ENCODE measurements around the gene IGF2R. TPM values are rescaled to one million over a fixed set of nuclear protein-coding genes. Genes with fewer than 3 reads are reported as not detected.
A peak's percentile ranks its signal among the peaks of the same experiment; 100 is the strongest.

The IGF2R gene
- total and polyA plus RNA-seq, 8 donors, result 56.5 to 153 (median 60.4) TPM

DNA sequence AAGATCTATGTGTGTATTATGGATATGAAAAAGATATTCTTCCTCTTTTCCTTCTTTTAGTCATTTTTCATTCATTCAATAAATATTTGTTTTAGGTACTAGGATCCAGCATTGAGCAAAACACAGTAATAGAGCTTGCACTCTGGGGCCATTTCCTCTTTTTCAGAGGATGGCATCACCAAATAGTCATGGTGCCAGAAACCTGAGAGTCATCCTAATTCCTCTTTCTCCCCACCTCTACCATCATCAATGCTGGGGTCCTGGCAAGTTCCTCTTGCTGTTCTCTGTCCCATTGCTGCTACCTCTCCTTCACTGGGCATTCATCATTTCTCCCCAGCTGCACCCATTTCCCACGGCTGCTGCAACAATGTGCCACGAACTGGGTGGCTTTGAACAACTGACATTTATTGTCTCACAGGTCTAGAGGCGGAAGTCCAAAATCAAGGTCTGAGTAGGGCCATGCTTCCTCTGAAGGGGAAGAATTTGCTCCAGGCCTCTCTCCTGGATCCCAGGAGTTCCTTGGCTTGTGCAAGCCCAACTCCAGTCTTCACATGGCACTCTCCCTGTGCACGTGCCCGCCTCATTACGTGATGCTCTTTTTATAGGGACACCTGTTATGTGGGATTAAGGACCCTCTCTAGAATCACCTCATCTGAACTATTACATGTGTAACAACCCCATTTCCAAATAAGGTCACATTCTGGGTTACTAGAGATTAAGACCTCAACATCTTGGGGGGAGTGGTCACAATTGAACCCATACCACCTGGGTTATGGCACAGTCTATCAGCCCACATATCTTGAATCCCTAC is 9.5 kb upstream of the IGF2R start:
- no peak for DNase-seq
- no peak overlapping the region for H3K4me3 ChIP-seq
- H3K27me3 ChIP-seq, result no peaks in the 10 kb centered on the region
- H3K36me3 ChIP-seq, result no peaks in the 10 kb centered on the region
- intact Hi-C loops (cut with DNase I), result no loop called here
- ATAC-seq, result peak; percentile 62
- TF ChIP-seq CTCF (IDR thresholded peaks at IDR 0.05), result no peak
- H3K27ac ChIP-seq, result peak overlapping the region; percentile 37 to 80
- H3K9me3 ChIP-seq, result no peaks in the 10 kb centered on the region
- peaks cover 0 to 42% of the 10 kb centered on the region in 2 donors for H3K4me1 ChIP-seq

DNA sequence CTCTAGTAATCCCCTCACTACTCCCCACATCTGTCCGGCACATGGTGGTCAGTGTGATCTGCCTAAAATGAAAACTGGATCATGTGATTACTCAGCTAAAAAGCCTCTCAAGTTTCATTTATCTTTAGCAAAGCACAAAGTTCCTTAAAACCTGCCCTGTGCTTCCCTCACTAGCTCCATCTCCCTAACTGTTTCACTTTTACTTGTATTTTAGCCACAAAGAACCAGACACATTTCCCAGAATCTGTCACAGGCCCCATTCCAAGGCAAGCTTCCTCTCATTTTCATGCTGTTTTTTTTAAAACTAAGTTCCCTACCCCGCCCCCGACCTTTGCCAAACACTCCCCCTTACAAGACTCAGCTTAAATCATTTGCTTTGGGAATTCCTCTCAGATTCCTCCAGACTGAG is 8.9 kb upstream of the IGF2R start:
- intact Hi-C loops (cut with DNase I), result no loop called here
- peak; percentile 70 for ATAC-seq

DNA sequence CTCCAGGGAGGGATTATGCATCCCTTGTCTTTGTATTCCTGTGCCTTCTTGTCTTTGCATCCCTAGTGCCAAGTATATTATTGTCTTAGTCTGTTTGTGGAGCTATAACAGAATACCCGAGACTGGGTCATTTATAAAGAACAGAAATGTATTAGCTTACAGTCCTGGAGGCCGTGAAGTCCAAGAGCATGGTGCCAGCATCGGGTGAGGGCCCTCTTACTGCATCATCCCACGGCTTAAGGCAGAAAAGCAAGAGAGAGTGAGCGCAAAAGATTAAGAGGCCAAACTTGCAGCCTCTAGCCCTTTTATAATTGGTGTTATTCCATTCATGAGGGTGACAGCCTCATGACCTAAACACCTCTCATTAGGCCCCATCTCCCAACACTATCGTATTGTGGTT is 8.4 kb upstream of the IGF2R start:
- no peak for DNase-seq
- Histone ChIP-seq H3K4me3 (no peak overlapping the region), H3K27ac (peak overlapping the region; percentile 37 to 80), H3K9me3 (no peaks in the 10 kb centered on the region), H3K27me3 (no peaks in the 10 kb centered on the region), H3K36me3 (no peaks in the 10 kb centered on the region), H3K4me1 (peaks cover 0 to 36% of the 10 kb centered on the region in 2 donors)
- intact Hi-C loops (cut with DNase I), result no loop called here
- no peak for ATAC-seq
- TF ChIP-seq CTCF (IDR thresholded peaks at IDR 0.05), result no peak

More for the DNA sequence above, 8.9 kb upstream of the IGF2R start:
- no peak for DNase-seq
- Histone ChIP-seq H3K9me3 (no peaks in the 10 kb centered on the region), H3K36me3 (no peaks in the 10 kb centered on the region), H3K4me1 (peaks cover 0 to 36% of the 10 kb centered on the region in 2 donors), H3K27ac (peak overlapping the region; percentile 37 to 80), H3K4me3 (no peak overlapping the region), H3K27me3 (no peaks in the 10 kb centered on the region)
- TF ChIP-seq CTCF (IDR thresholded peaks at IDR 0.05), result no peak

DNA sequence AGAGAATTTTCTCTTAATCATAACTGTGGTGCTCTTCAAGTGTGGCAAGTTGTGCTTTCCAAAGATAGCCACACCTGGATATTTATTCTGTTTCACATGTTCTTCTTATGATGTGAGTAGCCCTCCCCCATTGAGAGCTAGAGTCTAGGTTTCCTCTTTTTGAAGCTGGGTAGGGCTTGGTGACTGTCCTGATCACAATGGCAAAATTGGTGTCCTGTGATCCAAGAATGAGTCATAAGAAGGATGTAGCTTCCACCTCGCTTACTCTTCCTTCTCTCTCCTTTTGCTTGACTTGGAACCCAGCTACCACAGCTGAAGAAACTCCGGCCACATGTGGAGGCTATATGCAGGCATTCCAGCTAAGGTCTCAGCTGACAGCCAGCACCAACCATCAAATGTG is 7.4 kb upstream of the IGF2R start:
- no peak for TF ChIP-seq CTCF (IDR thresholded peaks at IDR 0.05)
- Histone ChIP-seq H3K4me1 (peaks cover 0 to 47% of the 10 kb centered on the region in 2 donors), H3K27ac (no peak overlapping the region), H3K27me3 (no peaks in the 10 kb centered on the region), H3K4me3 (no peak overlapping the region), H3K36me3 (no peaks in the 10 kb centered on the region), H3K9me3 (no peaks in the 10 kb centered on the region)
- ATAC-seq (peak; percentile 41), DNase-seq (no peak)
- intact Hi-C loops (cut with DNase I), result no loop called here

- Histone ChIP-seq H3K4me1 (peaks cover 0 to 62% of the 10 kb centered on the region in 2 donors), H3K4me3 (no peak overlapping the region), H3K27ac (no peak overlapping the region), H3K27me3 (no peaks in the 10 kb centered on the region), H3K36me3 (no peaks in the 10 kb centered on the region), H3K9me3 (no peaks in the 10 kb centered on the region)
- intact Hi-C loops (cut with DNase I), result no loop called here
- DNase-seq, result no peak
- ATAC-seq, result no peak
- TF ChIP-seq CTCF (IDR thresholded peaks at IDR 0.05), result no peak
Measured at GRCh38 chr6:159963111-159963510, 5.8 kb upstream of the IGF2R start.
